HG03066 (cell line): ENCODE measurements around the gene INPP5A.
A peak's percentile ranks its signal among the peaks of the same experiment; 100 is the strongest.
"Not testable (repeated sequence)": the region's sequence is repeated elsewhere in the genome, so short reads cannot be mapped to it uniquely, and the experiment has no call there.

Experiments
- ATAC-seq: cut with Tn5 transposase; IDR thresholded peaks from one replicate; pipeline ENCODE4 v1.9.1; 2021; ENCODE audit warnings: low read depth; ENCODE audit not compliant: unreplicated experiment

The INPP5A gene

GRCh38 chr10:132591166-132591971 is 53.8 kb downstream of the INPP5A start:
- ATAC-seq, result no peak

DNA sequence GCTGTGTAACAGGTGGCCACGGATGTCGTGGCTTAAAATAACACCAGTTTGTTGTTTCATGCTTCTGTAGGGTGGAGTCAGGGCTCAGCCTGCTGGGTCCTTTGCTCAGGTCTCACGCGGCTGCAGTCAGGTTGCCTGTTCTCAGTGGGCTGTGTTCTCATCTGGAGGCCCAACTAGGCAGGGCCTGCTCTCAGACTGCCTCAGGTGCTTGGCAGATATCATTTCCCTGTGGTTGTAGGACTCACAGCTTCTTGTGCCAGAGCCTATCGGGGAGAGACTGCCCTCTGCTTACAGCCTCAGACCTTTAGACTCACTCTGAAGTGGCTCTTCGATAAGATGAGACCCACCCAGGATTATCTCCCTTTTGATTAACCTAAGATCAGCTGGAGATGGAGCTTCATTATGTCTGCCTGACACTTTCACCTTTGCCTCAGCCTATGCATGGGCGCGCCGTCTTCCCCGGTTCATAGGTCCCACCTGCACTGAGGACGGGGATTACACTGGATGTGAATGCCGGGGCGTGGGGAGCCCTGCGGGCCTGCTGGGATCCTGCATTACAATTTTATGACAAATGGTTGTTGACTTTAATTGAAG is 55.3 kb downstream of the INPP5A start:
- no peak for ATAC-seq

DNA sequence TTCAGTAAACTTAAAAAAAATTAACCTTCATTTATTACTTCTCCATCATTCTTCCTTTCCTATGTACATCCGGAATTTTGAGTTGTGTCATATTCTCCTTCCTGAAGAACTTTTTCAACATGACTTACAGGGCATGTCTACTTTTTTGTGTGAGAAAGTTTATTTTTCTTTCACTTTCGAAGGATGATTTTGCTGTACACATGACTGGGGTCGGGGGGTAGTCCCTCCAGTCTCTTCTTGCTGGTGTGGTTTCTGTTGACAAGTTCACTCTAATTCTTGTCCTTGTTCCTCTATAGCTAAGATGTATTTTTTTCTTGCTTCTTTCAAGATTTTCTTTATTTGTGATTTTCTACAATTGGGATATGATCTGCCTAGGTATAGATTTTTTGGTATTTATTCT is 55.8 kb downstream of the INPP5A start:
- ATAC-seq, result peak; percentile 64

- peak; percentile 60 for ATAC-seq
Observed at GRCh38 chr10:132593900-132594876, 56.6 kb downstream of the INPP5A start.

GRCh38 chr10:132595021-132595420 is 57.4 kb downstream of the INPP5A start:
- no peak for ATAC-seq

- ATAC-seq, result no peak
Observed at GRCh38 chr10:132595854-132596253, 58.3 kb downstream of the INPP5A start.

GRCh38 chr10:132596742-132597279 is 59.2 kb downstream of the INPP5A start:
- ATAC-seq, result no peak

DNA sequence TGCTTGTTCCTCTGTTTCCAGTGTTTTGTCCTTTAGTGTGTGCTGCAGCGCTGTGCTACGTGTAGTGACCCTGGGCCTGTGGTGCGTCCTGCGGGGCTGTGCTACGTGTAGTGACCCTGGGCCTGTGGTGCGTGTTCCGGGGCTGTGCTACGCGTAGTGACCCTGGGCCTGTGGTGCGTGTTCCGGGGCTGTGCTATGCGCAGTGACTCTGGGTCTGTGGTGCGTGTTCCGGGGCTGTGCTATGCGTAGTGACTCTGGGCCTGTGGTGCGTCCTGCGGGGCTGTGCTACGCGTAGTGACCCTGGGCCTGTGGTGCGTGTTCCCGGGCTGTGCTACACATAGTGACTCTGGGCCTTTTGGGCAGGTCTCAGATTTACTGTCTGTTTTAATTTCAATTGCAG is 60.1 kb downstream of the INPP5A start:
- ATAC-seq, result no peak

GRCh38 chr10:132599023-132599618 is 61.5 kb downstream of the INPP5A start:
- ATAC-seq, result not testable (repeated sequence)

DNA sequence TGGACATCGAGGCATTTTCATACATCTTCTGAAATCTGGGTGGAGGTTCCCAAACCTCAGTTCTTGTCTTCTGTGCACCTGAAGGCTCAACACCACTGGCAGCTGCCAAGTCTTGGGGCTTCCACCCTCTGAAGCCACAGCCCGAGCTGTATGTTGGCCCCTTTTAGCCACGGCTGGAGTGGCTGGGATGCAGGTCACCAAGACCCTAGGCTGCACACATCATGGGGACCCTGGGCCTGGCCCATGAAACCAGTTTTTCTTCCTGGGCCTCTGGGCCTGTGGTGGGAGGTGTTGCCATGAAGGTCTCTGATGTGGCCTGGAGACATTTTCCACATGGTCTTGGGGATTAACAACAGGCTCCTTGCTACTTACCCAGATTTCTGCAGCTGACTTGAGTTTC is 62.1 kb downstream of the INPP5A start:
- ATAC-seq, result no peak

DNA sequence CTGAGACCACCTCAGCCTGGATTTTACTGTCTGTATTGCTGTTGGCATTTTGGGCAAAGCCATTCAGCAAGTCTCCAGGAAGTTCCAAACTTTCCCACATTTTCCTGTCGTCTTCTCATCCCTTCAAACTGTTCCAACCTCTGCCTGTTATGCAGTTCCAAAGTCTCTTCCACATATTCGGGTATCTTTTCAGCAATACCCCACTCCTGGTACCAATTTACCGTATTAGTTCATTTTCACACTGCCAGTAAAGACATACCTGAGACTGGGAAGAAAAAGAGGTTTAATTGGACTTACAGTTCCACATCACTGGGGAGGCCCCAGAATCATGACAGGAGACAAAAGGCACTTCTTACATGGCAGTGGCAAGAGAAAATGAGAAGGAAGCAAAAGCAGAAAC is 62.8 kb downstream of the INPP5A start:
- no peak for ATAC-seq

DNA sequence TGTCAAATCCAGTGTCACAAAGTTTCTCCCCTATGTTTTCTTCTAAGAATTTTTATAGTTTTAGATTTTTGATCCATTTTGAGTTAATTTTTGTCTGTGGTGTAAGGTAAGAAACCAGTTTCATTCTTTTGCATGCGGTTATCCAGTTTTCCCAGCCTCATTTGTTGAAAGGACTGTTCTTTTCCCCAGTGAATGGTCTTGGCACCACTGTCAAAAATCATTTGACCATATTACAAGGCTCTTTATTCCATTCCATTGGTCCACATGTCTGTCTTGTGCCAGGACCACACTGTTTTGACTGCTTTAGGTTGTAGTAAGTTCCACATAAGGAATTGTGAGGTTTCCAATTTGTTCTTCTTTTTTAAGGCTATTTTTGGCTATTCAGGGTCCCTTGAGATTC is 64.0 kb downstream of the INPP5A start:
- no peak for ATAC-seq

- no peak for ATAC-seq
Observed at GRCh38 chr10:132602614-132603013, 65.0 kb downstream of the INPP5A start.

DNA sequence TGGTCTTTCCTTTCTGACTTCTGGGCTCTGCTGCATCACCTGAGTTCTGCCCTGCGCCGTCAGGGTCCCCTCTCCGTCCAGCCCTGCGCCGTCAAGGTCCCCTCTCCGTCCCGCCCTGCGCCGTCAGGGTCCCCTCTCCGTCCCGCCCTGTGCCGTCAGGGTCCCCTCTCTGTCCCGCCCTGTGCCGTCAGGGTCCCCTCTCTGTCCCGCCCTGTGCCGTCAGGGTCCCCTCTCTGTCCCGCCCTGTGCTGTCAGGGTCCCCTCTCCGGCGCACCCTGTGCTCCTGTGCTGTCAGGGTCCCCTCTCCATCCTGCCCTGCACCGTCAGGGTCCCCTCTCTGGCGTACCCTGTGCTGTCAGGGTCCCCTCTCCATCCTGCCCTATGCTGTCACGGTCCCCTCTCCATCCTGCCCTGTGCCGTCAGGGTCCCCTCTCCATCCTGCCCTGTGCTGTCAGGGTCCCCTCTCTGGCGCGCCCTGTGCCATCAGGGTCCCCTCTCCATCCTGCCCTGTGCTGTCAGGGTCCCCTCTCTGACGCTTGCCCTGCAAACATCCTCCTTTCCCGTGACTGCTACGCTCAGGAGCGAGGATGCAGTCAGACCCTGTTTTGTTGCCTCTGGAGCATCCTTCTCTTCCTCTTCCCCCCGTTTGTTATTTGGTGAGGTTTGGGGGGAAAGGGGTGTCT is 66.4 kb downstream of the INPP5A start:
- no peak for ATAC-seq

- no peak for ATAC-seq
Observed at GRCh38 chr10:132604686-132605085, 67.1 kb downstream of the INPP5A start.

DNA sequence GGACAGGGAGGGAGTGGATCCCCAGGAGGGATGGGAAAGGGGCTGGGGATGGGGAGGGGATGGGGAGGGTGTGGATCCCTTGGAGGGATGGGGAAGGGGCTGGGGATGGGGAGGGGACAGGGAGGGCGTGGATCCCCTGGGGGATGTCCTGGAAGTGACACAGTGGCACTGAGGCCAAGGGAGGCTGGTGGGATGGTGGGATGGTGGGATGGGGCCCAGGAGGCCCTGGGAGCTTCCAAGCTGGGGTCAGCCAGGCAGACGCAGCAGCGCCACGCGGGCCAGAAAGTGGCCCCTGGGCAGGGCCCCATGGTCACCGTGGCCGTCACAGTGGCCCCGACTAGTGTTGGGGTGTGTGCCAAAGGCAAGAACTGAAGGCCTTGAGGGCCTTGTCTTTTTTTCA is 67.8 kb downstream of the INPP5A start:
- no peak for ATAC-seq

DNA sequence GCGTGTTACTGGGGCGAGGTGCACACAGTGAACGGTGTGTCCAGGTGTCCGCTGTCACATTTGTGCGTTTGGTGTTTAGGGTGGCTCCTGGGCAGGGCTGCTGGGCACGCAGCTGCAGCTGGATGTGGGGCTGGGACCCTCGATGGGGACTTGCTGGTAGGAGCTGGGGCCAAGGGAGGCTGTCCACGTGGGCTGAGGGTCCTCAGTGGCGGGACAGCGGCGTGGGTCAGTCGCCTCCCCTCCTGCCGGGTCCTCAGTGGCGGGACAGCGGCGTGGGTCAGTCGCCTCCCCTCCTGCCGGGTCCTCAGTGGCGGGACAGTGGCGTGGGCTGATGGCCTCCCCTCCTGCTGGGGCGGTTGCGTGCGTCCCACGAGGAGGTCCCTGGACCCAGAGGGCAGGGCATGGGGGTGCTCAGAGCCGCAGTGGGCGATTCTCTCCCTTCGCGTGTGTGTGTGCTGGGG is 68.5 kb downstream of the INPP5A start:
- no peak for ATAC-seq

GRCh38 chr10:132606536-132607316 is 69.1 kb downstream of the INPP5A start:
- ATAC-seq, result no peak

GRCh38 chr10:132607491-132607890 is 69.9 kb downstream of the INPP5A start:
- no peak for ATAC-seq
